GM23248 (cell line): ENCODE results near the gene BCL2.

Source experiments
- EZH2 ChIP-seq: fragments of 200-600 bp; sonication (generic); IDR thresholded peaks from 2 replicates; pipeline ENCODE4 v1.6.1; 2018; ENCODE audit warnings: antibody characterized with exemption, mild to moderate bottlenecking; ENCODE audit not compliant: insufficient read depth, poor library complexity, severe bottlenecking
- EZH2phosphoT487 ChIP-seq: fragments of 200-600 bp; sonication (generic); IDR thresholded peaks from 2 replicates; pipeline ENCODE4 v1.6.1; 2018; ENCODE audit warnings: antibody characterized with exemption, moderate library complexity, mild to moderate bottlenecking, low read depth; ENCODE audit not compliant: insufficient read depth

GRCh38 chr18:63096327-63096874, 223.2 kb downstream of the BCL2 start:
- no peak for TF ChIP-seq EZH2
- TF ChIP-seq EZH2phosphoT487 = no peak
